Mucosa of descending colon (tissue), 3 donors: ENCODE results near the gene CCDC88C. TPM values are rescaled to one million over a fixed set of nuclear protein-coding genes. Genes with fewer than 3 reads are reported as not detected.

Experiments
- ATAC-seq: fragments of 200-7000 bp; cut with Tn5 transposase; one replicate; pipeline ENCODE4 v1.9.1; 2020; ENCODE audit warnings: mild to moderate bottlenecking, moderate library complexity
- DNase-seq, 3 donors: peaks; one replicate each; pipeline ENCODE4 v3.0.0-alpha.2; 2020
- H3K36me3 ChIP-seq: fragments of 200-600 bp; one replicate; pipeline ENCODE4 v1.8.0; 2021; ENCODE audit warnings: low read depth, mild to moderate bottlenecking
- H3K4me1 ChIP-seq: fragments of 200-600 bp; one replicate; pipeline ENCODE4 v1.8.0; 2021; ENCODE audit warnings: low read depth, mild to moderate bottlenecking
- H3K4me3 ChIP-seq: fragments of 200-600 bp; one replicate; pipeline ENCODE4 v1.8.0; 2021; ENCODE audit warnings: mild to moderate bottlenecking
- H3K9me3 ChIP-seq: fragments of 200-600 bp; one replicate; pipeline ENCODE4 v1.8.0; 2021; ENCODE audit warnings: mild to moderate bottlenecking
- CTCF ChIP-seq: fragments of 200-600 bp; IDR thresholded peaks from one replicate; pipeline ENCODE4 v1.8.0; 2022; ENCODE audit warnings: antibody characterized with exemption, mild to moderate bottlenecking
- intact Hi-C, 2 donors: fragments of 100-400 bp; cut with DNase I in 1 of 2; cut with micrococcal nuclease in 1 of 2; formaldehyde crosslinking; loops; one replicate each; pipeline versions ENCODE4 v1.11.0 to v1.11.1; 2022; cut with DNase I, micrococcal nuclease
- total RNA-seq, 3 donors: library from RNA; stranded (reverse); fragmentation: NEBNext Ultra II Directional in 2 of 3; extraction: Animal tissue kit (Norgen Biotek cat#: 25700) in 2 of 3; gene quantifications; one replicate each; pipeline versions ENCODE4 v1.2.1 to v1.2.4, GENCODE V29; 2021 to 2023
- donor health status: DM: no; HTN: no; CAD: no; lungs with moderate emphysema.
- donor health status: DM: no; HTN: no; CAD: no.
- donor health status: DM: no; HTN: yes; CAD: no.

The CCDC88C gene
- total RNA-seq, 3 donors from 2014 or later, result 30.1 to 62.1 (median 56.6) TPM

- TF ChIP-seq CTCF, result no peak
- Histone ChIP-seq H3K9me3 (no peaks in the 10 kb centered on the region), H3K4me3 (no peak overlapping the region), H3K36me3 (no peaks in the 10 kb centered on the region), H3K4me1 (peaks cover under 1% of the 10 kb centered on the region)
- DNase-seq, result no peak
- ATAC-seq, result peak; percentile 32
- intact Hi-C loops, result no loop called here
Measured at GRCh38 chr14:91349481-91350074, 68.0 kb downstream of the CCDC88C start.

- intact Hi-C loops, result no loop called here
- H3K4me3 ChIP-seq, result no peak overlapping the region
Measured at GRCh38 chr14:91348845-91349465, 68.7 kb downstream of the CCDC88C start.

GRCh38 chr14:91346838-91347173, 70.8 kb downstream of the CCDC88C start:
- intact Hi-C loops, result no loop called here

More at GRCh38 chr14:91348845-91349465, 68.7 kb downstream of the CCDC88C start:
- no peak for TF ChIP-seq CTCF
- Histone ChIP-seq H3K9me3 (no peaks in the 10 kb centered on the region), H3K36me3 (no peaks in the 10 kb centered on the region), H3K4me1 (no peaks in the 10 kb centered on the region)
- DNase-seq, result no peak
- ATAC-seq, result no peak

GRCh38 chr14:91344096-91344495, 73.5 kb downstream of the CCDC88C start:
- no peaks in the 10 kb centered on the region for H3K36me3 ChIP-seq
- H3K9me3 ChIP-seq, result no peaks in the 10 kb centered on the region
- H3K4me1 ChIP-seq, result no peaks in the 10 kb centered on the region
- H3K4me3 ChIP-seq, result no peak overlapping the region
- intact Hi-C loops, result no loop called here
- ATAC-seq, result no peak
- no peak for TF ChIP-seq CTCF
- DNase-seq, result no peak

More at GRCh38 chr14:91346838-91347173, 70.8 kb downstream of the CCDC88C start:
- H3K4me3 ChIP-seq, result no peak overlapping the region
- no peak for TF ChIP-seq CTCF
- H3K4me1 ChIP-seq, result no peaks in the 10 kb centered on the region
- H3K36me3 ChIP-seq, result no peaks in the 10 kb centered on the region
- no peaks in the 10 kb centered on the region for H3K9me3 ChIP-seq
- no peak for DNase-seq
- ATAC-seq, result no peak

GRCh38 chr14:91343051-91343450, 74.6 kb downstream of the CCDC88C start:
- intact Hi-C loops, result no loop called here
- no peak for TF ChIP-seq CTCF
- H3K9me3 ChIP-seq, result no peaks in the 10 kb centered on the region
- no peak overlapping the region for H3K4me3 ChIP-seq
- no peaks in the 10 kb centered on the region for H3K4me1 ChIP-seq
- DNase-seq (no peak), ATAC-seq (no peak)
- no peaks in the 10 kb centered on the region for H3K36me3 ChIP-seq
